H1 (cell line): ENCODE measurements around the gene DHRS4.
"Not testable (repeated sequence)": the region's sequence is repeated elsewhere in the genome, so short reads cannot be mapped to it uniquely, and the experiment has no call there.

Source experiments
- CBX5 ChIP-seq: fragments of 300-800, 300-1000 bp; sonication (generic); IDR thresholded peaks from 2 replicates; pipeline ENCODE4 v1.7.1; 2016; ENCODE audit warnings: antibody characterized with exemption, low read length, low read depth
- EZH2 ChIP-seq: fragments of 200-600 bp; sonication (generic); IDR thresholded peaks from 2 replicates; pipeline ENCODE4 v1.7.1; 2012; ENCODE audit warnings: low read depth, mild to moderate bottlenecking, moderate library complexity, low read length, inconsistent platforms; ENCODE audit not compliant: severe bottlenecking
- FOSL1 ChIP-seq: IDR thresholded peaks from 2 replicates; pipeline ENCODE4 v1.6.1; 2011; ENCODE audit warnings: mild to moderate bottlenecking, low read depth, low read length, moderate library complexity; ENCODE audit not compliant: insufficient read depth
- POLR2AphosphoS5 ChIP-seq: IDR thresholded peaks from 2 replicates; pipeline ENCODE4 v1.6.1; 2011; ENCODE audit warnings: low read depth, low read length
- POU5F1 ChIP-seq: IDR thresholded peaks from 2 replicates; pipeline ENCODE4 v1.6.1; 2011; ENCODE audit warnings: low read depth, mild to moderate bottlenecking, low read length, moderate library complexity
- RBBP5 ChIP-seq: IDR thresholded peaks from 2 replicates; pipeline ENCODE4 v1.7.1; 2012; ENCODE audit warnings: low read depth, mild to moderate bottlenecking, inconsistent platforms, low read length, moderate library complexity, borderline replicate concordance
- RFX5 ChIP-seq: IDR thresholded peaks from 2 replicates; pipeline ENCODE4 v1.6.1; 2011; ENCODE audit warnings: low read depth, low read length, improper control_type of control experiment, borderline replicate concordance
- SP1 ChIP-seq: IDR thresholded peaks from 2 replicates; pipeline ENCODE4 v1.6.1; 2011; ENCODE audit warnings: low read depth, low read length
- YY1 ChIP-seq: IDR thresholded peaks from 2 replicates; pipeline ENCODE4 v1.6.1; 2011; ENCODE audit warnings: low read depth, mild to moderate bottlenecking, low read length
- TF ChIP-seq, protein P1 (sequence below), 3 experiments: IDR thresholded peaks; 1 replicate in 2 of 3; 2 replicates in 1 of 3; pipeline versions ENCODE4 v1.5.1 to v1.6.1; 2011; ENCODE audit warnings: low read length in 3 of 3, mild to moderate bottlenecking in 3 of 3, inconsistent platforms in 2 of 3, low read depth in 1 of 3, moderate library complexity in 1 of 3; ENCODE audit not compliant: insufficient read depth in 1 of 3; ENCODE audit errors: control extremely low read depth in 1 of 3
- TF ChIP-seq, protein P2 (sequence below): IDR thresholded peaks from 2 replicates; pipeline ENCODE4 v1.6.1; 2012; ENCODE audit warnings: inconsistent platforms

DNA sequence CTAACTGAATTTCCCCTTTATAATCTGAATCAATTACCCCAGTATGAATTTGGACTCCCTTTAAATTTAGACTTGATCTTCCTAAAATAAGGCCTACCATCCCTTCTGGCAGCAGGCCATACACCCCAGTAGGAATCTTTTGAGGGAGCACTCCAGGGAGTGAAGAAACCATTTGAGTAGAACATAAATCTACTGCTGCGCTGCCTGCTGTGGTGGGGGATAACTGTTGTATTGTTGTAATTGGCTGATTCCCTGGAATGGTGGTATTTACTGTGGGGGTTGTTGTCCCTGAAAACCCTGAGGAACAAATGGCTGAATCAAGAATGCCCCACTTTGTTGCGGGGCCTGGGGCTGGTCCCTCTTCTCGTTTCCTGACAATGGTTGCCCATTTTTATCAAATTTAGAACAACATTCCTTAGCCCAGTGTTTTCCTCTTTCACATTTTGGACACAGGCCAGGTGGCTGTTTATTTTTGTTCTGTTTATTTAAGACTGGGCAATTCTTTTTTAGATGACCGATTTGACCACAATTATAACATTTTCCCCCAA is 59.2 kb downstream of the DHRS4 start:
- TF ChIP-seq RFX5, SP1, POLR2AphosphoS5, EZH2, CBX5, YY1, POU5F1, RBBP5, FOSL1: not testable (repeated sequence)
- TF ChIP-seq, protein P1, sequence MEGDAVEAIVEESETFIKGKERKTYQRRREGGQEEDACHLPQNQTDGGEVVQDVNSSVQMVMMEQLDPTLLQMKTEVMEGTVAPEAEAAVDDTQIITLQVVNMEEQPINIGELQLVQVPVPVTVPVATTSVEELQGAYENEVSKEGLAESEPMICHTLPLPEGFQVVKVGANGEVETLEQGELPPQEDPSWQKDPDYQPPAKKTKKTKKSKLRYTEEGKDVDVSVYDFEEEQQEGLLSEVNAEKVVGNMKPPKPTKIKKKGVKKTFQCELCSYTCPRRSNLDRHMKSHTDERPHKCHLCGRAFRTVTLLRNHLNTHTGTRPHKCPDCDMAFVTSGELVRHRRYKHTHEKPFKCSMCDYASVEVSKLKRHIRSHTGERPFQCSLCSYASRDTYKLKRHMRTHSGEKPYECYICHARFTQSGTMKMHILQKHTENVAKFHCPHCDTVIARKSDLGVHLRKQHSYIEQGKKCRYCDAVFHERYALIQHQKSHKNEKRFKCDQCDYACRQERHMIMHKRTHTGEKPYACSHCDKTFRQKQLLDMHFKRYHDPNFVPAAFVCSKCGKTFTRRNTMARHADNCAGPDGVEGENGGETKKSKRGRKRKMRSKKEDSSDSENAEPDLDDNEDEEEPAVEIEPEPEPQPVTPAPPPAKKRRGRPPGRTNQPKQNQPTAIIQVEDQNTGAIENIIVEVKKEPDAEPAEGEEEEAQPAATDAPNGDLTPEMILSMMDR (IDR thresholded peaks at IDR 0.05; ENCODE audit: control extremely low read depth in 1 of 3, insufficient read depth in 1 of 3, low read depth in 1 of 3, low read length in 3 of 3) = not testable (repeated sequence)
- TF ChIP-seq, protein P2, sequence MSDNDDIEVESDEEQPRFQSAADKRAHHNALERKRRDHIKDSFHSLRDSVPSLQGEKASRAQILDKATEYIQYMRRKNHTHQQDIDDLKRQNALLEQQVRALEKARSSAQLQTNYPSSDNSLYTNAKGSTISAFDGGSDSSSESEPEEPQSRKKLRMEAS = not testable (repeated sequence)
